Right lobe of liver (tissue), 6 donors: ENCODE data around the gene BCR. TPM values are rescaled to one million over a fixed set of nuclear protein-coding genes. Genes with fewer than 3 reads are reported as not detected.
A peak's percentile ranks its signal among the peaks of the same experiment; 100 is the strongest.

Experiments
- ATAC-seq, 4 donors: fragments of 200-7000 bp; cut with Tn5 transposase; one replicate each; pipeline ENCODE4 v1.9.1; 2020; ENCODE audit warnings: mild to moderate bottlenecking in 4 of 4, moderate library complexity in 4 of 4
- DNase-seq, 3 donors: peaks; one replicate each; pipeline ENCODE4 v3.0.0-alpha.2; 2020
- H3K27ac ChIP-seq, 3 donors: fragments of 200-600 bp; one replicate each; pipeline ENCODE4 v1.8.0; 2022
- H3K27me3 ChIP-seq, 2 donors: fragments of 200-600 bp; one replicate each; pipeline ENCODE4 v1.8.0; 2022
- H3K36me3 ChIP-seq, 4 donors: fragments of 200-600 bp; sonication (generic) in 1 of 4; one replicate each; pipeline versions ENCODE4 v1.5.1 to v1.8.0; 2017 to 2022; ENCODE audit warnings: control low read depth in 1 of 4
- H3K4me1 ChIP-seq, 4 donors: fragments of 200-600 bp; sonication (generic) in 1 of 4; one replicate each; pipeline versions ENCODE4 v1.5.1 to v1.8.0; 2017 to 2022; ENCODE audit warnings: control low read depth in 1 of 4
- H3K4me3 ChIP-seq, 3 donors: fragments of 200-600 bp; one replicate each; pipeline ENCODE4 v1.8.0; 2022
- H3K9me3 ChIP-seq, 4 donors: fragments of 200-600 bp; sonication (generic) in 1 of 4; one replicate each; pipeline versions ENCODE4 v1.5.1 to v1.8.0; 2017 to 2022; ENCODE audit warnings: control low read depth in 1 of 4
- CTCF ChIP-seq, 4 donors: fragments of 200-600 bp in 3 of 4; fragments of 450-650 bp in 1 of 4; IDR thresholded peaks; one replicate each; pipeline versions ENCODE4 v1.5.1 to v1.8.0; 2016 to 2022; ENCODE audit warnings: antibody characterized with exemption in 4 of 4, mild to moderate bottlenecking in 2 of 4
- POLR2A ChIP-seq: fragments of 450-650 bp; IDR thresholded peaks from one replicate; pipeline ENCODE4 v1.6.1; 2017; ENCODE audit warnings: antibody characterized with exemption, mild to moderate bottlenecking
- WGBS: methylation state at CpG from one replicate; pipeline ENCODE4 v1.1.6; 2018; ENCODE audit warnings: low coverage, low lambda C conversion rate; ENCODE audit not compliant: insufficient coverage; ENCODE audit errors: missing lambda C conversion rate; 5-methylcytosine and 5-hydroxymethylcytosine counted together
- intact Hi-C, 2 donors: fragments of 100-400 bp; cut with DNase I; formaldehyde crosslinking; loops; one replicate each; pipeline versions ENCODE4 v1.11.2 to v1.14.1; 2022
- total RNA-seq, 6 experiments: library from RNA; depleted of rRNA in 2 of 6; stranded (reverse); fragments of >200 nt in 2 of 6; fragmentation: NEBNext Ultra II Directional in 3 of 6; extraction: Animal tissue kit (Norgen Biotek cat#: 25700) in 3 of 6; gene quantifications; one replicate each; pipeline versions ENCODE4 v1.1.0 to v1.2.4, GENCODE V29; 2016 to 2023
- donor health status: DM: no; HTN: yes; CAD: no.
- donor health status: DM: no; HTN: no; CAD: no.
- donor health status: DM: no; HTN: no; CAD: no.
- donor health status: DM: no; HTN: yes; CAD: no.
- donor health status: DM: no; HTN: yes; CAD: no.

The BCR gene
- total RNA-seq, 6 experiments from 2014 or later = 22.7 to 28.8 (median 24.3) TPM

- Histone ChIP-seq H3K36me3 (no peaks in the 10 kb centered on the region), H3K4me3 (no peak overlapping the region), H3K4me1 (peaks cover 0 to 17% (median 6%) of the 10 kb centered on the region in 4 donors), H3K27me3 (no peaks in the 10 kb centered on the region), H3K27ac (no peak overlapping the region), H3K9me3 (no peaks in the 10 kb centered on the region)
- TF ChIP-seq POLR2A (no peak), CTCF (IDR thresholded peaks at IDR 0.05) (no peak)
- no peak for ATAC-seq
- intact Hi-C loops = no loop called here
- 93% methylated on average over 3 of the region's 17 CpGs for WGBS
- DNase-seq = no peak
These were observed 64.9 kb downstream of the BCR start for GRCh38 chr22:23245045-23245798.

- no peaks in the 10 kb centered on the region for H3K36me3 ChIP-seq
- TF ChIP-seq CTCF (IDR thresholded peaks at IDR 0.05) = no peak
- TF ChIP-seq POLR2A = no peak
- DNase-seq = no peak
- no peak overlapping the region for H3K27ac ChIP-seq
- H3K4me3 ChIP-seq = no peak overlapping the region
- H3K27me3 ChIP-seq = no peaks in the 10 kb centered on the region
- ATAC-seq = no peak
- no peaks in the 10 kb centered on the region for H3K9me3 ChIP-seq
- H3K4me1 ChIP-seq = peaks cover 0 to 22% (median 6%) of the 10 kb centered on the region in 4 donors
- intact Hi-C loops = no loop called here
- WGBS = 86% methylated on average over 8 of the region's 8 CpGs
These were observed 65.5 kb downstream of the BCR start for GRCh38 chr22:23245799-23246136.

GRCh38 chr22:23246982-23247766 is 66.9 kb downstream of the BCR start:
- no peak overlapping the region for H3K4me3 ChIP-seq
- ATAC-seq (peak in 3 of 4 donors; percentile 6 to 62 (median 25)), DNase-seq (no peak)
- no peak overlapping the region for H3K27ac ChIP-seq
- no peaks in the 10 kb centered on the region for H3K27me3 ChIP-seq
- WGBS = 73% methylated on average over 5 of the region's 13 CpGs
- intact Hi-C loops = no loop called here
- H3K4me1 ChIP-seq = peaks cover 0 to 35% (median 6%) of the 10 kb centered on the region in 4 donors
- no peak for TF ChIP-seq CTCF (IDR thresholded peaks at IDR 0.05)
- TF ChIP-seq POLR2A = no peak
- no peaks in the 10 kb centered on the region for H3K36me3 ChIP-seq
- no peaks in the 10 kb centered on the region for H3K9me3 ChIP-seq

DNA sequence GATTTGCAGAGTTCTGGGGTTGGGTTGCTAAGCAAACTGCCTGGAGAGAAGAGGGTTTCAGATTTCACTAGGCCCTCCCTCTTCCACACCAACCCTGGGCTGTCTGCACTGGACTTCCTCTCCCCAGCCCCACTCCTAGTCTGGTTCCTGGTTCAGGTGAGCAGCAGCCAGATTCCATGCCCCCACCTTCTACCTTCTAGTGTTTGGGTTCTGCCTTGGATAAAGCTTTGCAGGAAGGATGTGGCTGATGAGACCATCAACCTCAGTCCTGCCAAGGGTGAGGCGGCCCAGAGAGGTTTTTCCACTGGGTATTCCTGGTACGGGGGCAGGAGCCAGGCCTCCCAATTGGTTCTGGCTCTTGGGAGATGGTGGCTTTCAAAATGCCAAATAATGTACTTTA is 68.3 kb downstream of the BCR start:
- TF ChIP-seq POLR2A = no peak
- no peak for TF ChIP-seq CTCF (IDR thresholded peaks at IDR 0.05)
- no peaks in the 10 kb centered on the region for H3K27me3 ChIP-seq
- peak in 2 of 4 donors; percentile 20 to 24 for ATAC-seq
- H3K4me3 ChIP-seq = no peak overlapping the region
- 80% methylated on average over 2 of the region's 2 CpGs for WGBS
- intact Hi-C loops = no loop called here
- no peak overlapping the region for H3K27ac ChIP-seq
- H3K36me3 ChIP-seq = no peaks in the 10 kb centered on the region
- no peak for DNase-seq
- H3K4me1 ChIP-seq = peaks cover 0 to 35% (median 6%) of the 10 kb centered on the region in 4 donors
- no peaks in the 10 kb centered on the region for H3K9me3 ChIP-seq
